B cell (primary cell): Measurements from ENCODE around the gene DAP. TPM values are rescaled to one million over a fixed set of nuclear protein-coding genes. Genes with fewer than 3 reads are reported as not detected.
A peak's percentile ranks its signal among the peaks of the same experiment; 100 is the strongest.

Experiments used
- ATAC-seq: fragments of 200-7000 bp; cut with Tn5 transposase; one replicate; pipeline ENCODE4 v1.10.0; 2021; ENCODE audit warnings: low read depth, mild to moderate bottlenecking, moderate number of reproducible peaks, moderate library complexity
- CTCF ChIA-PET: fragments of 350-600 bp; sonication (Branson Sonifier 250); formaldehyde crosslinking; loops from one replicate; lab custom pipeline; 2021; ENCODE audit warnings: antibody characterized with exemption, inconsistent platforms; lab: Charles Lee
- POLR2A ChIA-PET: fragments of 350-600 bp; sonication (Branson Sonifier 250); formaldehyde crosslinking; loops from one replicate; lab custom pipeline; 2021; ENCODE audit warnings: antibody characterized with exemption; lab: Charles Lee
- DNase-seq: peaks from one replicate; pipeline ENCODE4 v3.0.0; 2013
- H2AFZ ChIP-seq: 2 replicates; pipeline ENCODE4 v1.6.1; 2012; ENCODE audit warnings: mild to moderate bottlenecking, low read depth, low read length; ENCODE audit not compliant: insufficient read depth, poor library complexity, severe bottlenecking
- H3K27ac ChIP-seq, 2 donors: 1 replicate in 1 of 2; 2 replicates in 1 of 2; pipeline ENCODE4 v1.5.1; 2012 to 2013; ENCODE audit warnings: low read length in 2 of 2, mild to moderate bottlenecking in 2 of 2, moderate library complexity in 1 of 2
- H3K27me3 ChIP-seq, 4 experiments: fragments of 200-600 bp in 1 of 4; sonication (generic) in 1 of 4; replicated peaks in 1 of 4; 1 replicate in 2 of 4; 2 replicates in 2 of 4; pipeline versions ENCODE4 v1.6.1 to v1.7.0; 2013 to 2016; ENCODE audit warnings: low read length in 3 of 4, mild to moderate bottlenecking in 2 of 4, mixed read lengths in 1 of 4, moderate library complexity in 1 of 4; ENCODE audit not compliant: insufficient read depth in 4 of 4, control insufficient read depth in 3 of 4; ENCODE audit errors: control extremely low read depth in 1 of 4
- H3K36me3 ChIP-seq, 2 experiments: replicated peaks in 1 of 2; 1 replicate in 1 of 2; 2 replicates in 1 of 2; pipeline versions ENCODE4 v1.6.1 to v1.7.1; 2013; ENCODE audit warnings: low read length in 1 of 2; ENCODE audit not compliant: insufficient read depth in 2 of 2, control insufficient read depth in 1 of 2; ENCODE audit errors: control extremely low read depth in 1 of 2, extremely low read depth in 1 of 2
- H3K4me1 ChIP-seq, 2 donors: fragments of 200-600 bp in 1 of 2; sonication (generic) in 1 of 2; 1 replicate in 1 of 2; 2 replicates in 1 of 2; pipeline versions ENCODE4 v1.5.1 to v1.6.1; 2013 to 2017; ENCODE audit warnings: low read length in 2 of 2; ENCODE audit not compliant: control insufficient read depth in 2 of 2, insufficient read depth in 2 of 2
- H3K4me2 ChIP-seq: replicated peaks from 2 replicates; pipeline ENCODE3; 2012; ENCODE audit warnings: mild to moderate bottlenecking, low read depth, low read length; ENCODE audit not compliant: poor library complexity, severe bottlenecking
- H3K4me3 ChIP-seq, 5 experiments: fragments of 200-600 bp in 1 of 5; sonication (generic) in 1 of 5; 1 replicate in 3 of 5; 2 replicates in 2 of 5; pipeline versions ENCODE4 v1.5.1 to v1.7.0; 2011 to 2016; ENCODE audit warnings: low read length in 4 of 5, mild to moderate bottlenecking in 4 of 5, low read depth in 2 of 5, control low read depth in 1 of 5, moderate library complexity in 1 of 5; ENCODE audit not compliant: insufficient read depth in 1 of 5; ENCODE audit errors: control extremely low read depth in 1 of 5, extremely low read depth in 1 of 5
- H3K79me2 ChIP-seq: fragments of 200-600 bp; sonication (generic); one replicate; pipeline ENCODE4 v1.6.0; 2016; ENCODE audit warnings: low read length; ENCODE audit not compliant: control insufficient read depth, insufficient read depth
- H3K9ac ChIP-seq: fragments of 200-600 bp; sonication (generic); 2 replicates; pipeline ENCODE4 v1.6.1; 2017; ENCODE audit warnings: mild to moderate bottlenecking, low read length, moderate library complexity
- H3K9me3 ChIP-seq, 3 donors: one replicate each; pipeline versions ENCODE4 v1.6.1 to v1.7.1; 2013; ENCODE audit warnings: low read length in 2 of 3; ENCODE audit not compliant: control insufficient read depth in 2 of 3, insufficient read depth in 1 of 3; ENCODE audit errors: control extremely low read depth in 1 of 3
- H4K20me1 ChIP-seq: 2 replicates; pipeline ENCODE4 v1.6.0; 2012; ENCODE audit warnings: mild to moderate bottlenecking, low read length; ENCODE audit not compliant: insufficient read depth, control insufficient read depth, poor library complexity, severe bottlenecking
- H3K27ac Mint-ChIP-seq: one replicate; pipeline ENCODE4 v1.8.0; 2021; ENCODE audit warnings: mixed read lengths
- H3K27me3 Mint-ChIP-seq: one replicate; pipeline ENCODE4 v1.8.0; 2021; ENCODE audit warnings: mixed read lengths
- H3K4me1 Mint-ChIP-seq: one replicate; pipeline ENCODE4 v1.8.0; 2021; ENCODE audit warnings: mixed read lengths
- H3K4me3 Mint-ChIP-seq: one replicate; pipeline ENCODE4 v1.8.0; 2021; ENCODE audit warnings: mixed read lengths
- H3K9me3 Mint-ChIP-seq: one replicate; pipeline ENCODE4 v1.8.0; 2022; ENCODE audit warnings: mixed read lengths; ENCODE audit not compliant: insufficient read depth
- EZH2 ChIP-seq: IDR thresholded peaks from 2 replicates; pipeline ENCODE4 v1.6.1; 2012; ENCODE audit warnings: borderline replicate concordance, low read depth, mild to moderate bottlenecking, moderate library complexity, low read length; ENCODE audit not compliant: insufficient read depth, poor library complexity, severe bottlenecking
- WGBS: methylation state at CpG from one replicate; pipeline ENCODE4 v1.1.5; 2013; ENCODE audit warnings: missing lambda C conversion rate; ENCODE audit not compliant: insufficient coverage; 5-methylcytosine and 5-hydroxymethylcytosine counted together
- intact Hi-C: fragments of 100-400 bp; cut with micrococcal nuclease; formaldehyde crosslinking; loops from one replicate; pipeline ENCODE4 v1.10.0; 2022
- polyA plus RNA-seq: library from polyadenylated mRNA; depleted of rRNA; stranded (reverse); fragments of >200 nt; gene quantifications from 2 replicates; pipeline ENCODE4 v1.2.3, GENCODE V29; 2012
- total RNA-seq, 2 donors: library from RNA; stranded (reverse); fragments of 120-200 nt in 1 of 2; gene quantifications; 1 replicate in 1 of 2; 2 replicates in 1 of 2; pipeline versions ENCODE4 v1.2.3 to v1.2.4, GENCODE V29; 2013 to 2022
- TF ChIP-seq, protein P1 (sequence below): fragments of 200-600 bp; IDR thresholded peaks from one replicate; pipeline ENCODE4 v1.8.0; 2022; ENCODE audit warnings: antibody characterized with exemption, mild to moderate bottlenecking

Gene DAP
- total and polyA plus RNA-seq, 2 donors (not counting 1 experiment from before 2014, with no cell fraction given), result 42.6 to 49.8 TPM

DNA sequence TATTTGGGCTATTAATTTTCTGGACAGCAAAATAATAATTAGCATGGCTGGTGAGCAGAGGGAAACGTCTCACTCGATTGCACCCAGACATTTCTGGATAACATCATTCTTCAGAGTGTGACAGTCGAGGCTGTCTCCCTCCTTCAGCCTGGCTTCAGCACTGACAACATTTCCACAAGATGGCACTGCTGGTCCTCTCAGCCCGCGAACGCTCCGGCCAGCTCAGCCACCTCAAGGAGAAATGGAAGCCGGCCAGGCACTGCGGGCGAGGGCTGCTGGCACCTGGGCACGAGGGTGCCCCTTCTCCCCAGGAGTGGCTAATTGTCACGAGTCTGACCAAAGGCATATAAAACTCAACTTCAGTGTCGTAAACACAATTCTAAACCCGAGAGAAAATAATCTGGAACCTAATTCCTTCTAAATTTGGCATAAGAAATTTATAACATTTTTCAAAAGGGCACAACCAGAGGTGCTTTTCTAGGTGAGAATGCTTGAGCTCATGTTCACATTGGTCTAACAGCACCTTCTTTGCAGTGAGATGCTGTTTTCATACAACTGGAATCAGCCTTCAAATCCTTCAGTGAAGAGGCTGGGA, 65.9 kb downstream of the DAP start:
- Mint-ChIP-seq H3K4me1 (peaks cover 23% of the 10 kb centered on the region), H3K9me3 (no peaks in the 10 kb centered on the region)
- CTCF ChIA-PET, result interaction anchor here (0.8 to 3.7 kb wide), 9 partner anchors 11 to 1329 kb away, joined by 3 to 24 read pairs (median 4); no protein-coding TSS in a partner anchor

More for the DNA sequence above, 65.9 kb downstream of the DAP start:
- peak; percentile 26 for ATAC-seq
- H4K20me1 ChIP-seq, result no peaks in the 10 kb centered on the region
- intact Hi-C loops, result loop anchor here (2.0 to 10.0 kb wide), 4 partner anchors 160 to 1327 kb away; no protein-coding TSS in a partner anchor
- DNase-seq, result peak; percentile 59
- no peak overlapping the region for H3K27ac ChIP-seq
- POLR2A ChIA-PET, result no interaction called here
- peaks cover 7 to 21% of the 10 kb centered on the region in 2 donors for H3K4me1 ChIP-seq
- peaks cover 6 to 10% of the 10 kb centered on the region in 2 experiments for H3K36me3 ChIP-seq
- H3K4me2 ChIP-seq, result no peak overlapping the region
- no peak overlapping the region for H3K4me3 ChIP-seq
- H3K27ac Mint-ChIP-seq, result peak overlapping the region; percentile 21
- H2AFZ ChIP-seq, result peak overlapping the region; percentile 6
- no peaks in the 10 kb centered on the region for H3K27me3 Mint-ChIP-seq
- no peak overlapping the region for H3K9ac ChIP-seq
- H3K79me2 ChIP-seq, result peaks cover 5% of the 10 kb centered on the region
- no peak overlapping the region for H3K4me3 Mint-ChIP-seq
- no peaks in the 10 kb centered on the region for H3K27me3 ChIP-seq
- WGBS, result 18% methylated on average over 11 of the region's 14 CpGs
- no peaks in the 10 kb centered on the region for H3K9me3 ChIP-seq
- TF ChIP-seq, protein P1, sequence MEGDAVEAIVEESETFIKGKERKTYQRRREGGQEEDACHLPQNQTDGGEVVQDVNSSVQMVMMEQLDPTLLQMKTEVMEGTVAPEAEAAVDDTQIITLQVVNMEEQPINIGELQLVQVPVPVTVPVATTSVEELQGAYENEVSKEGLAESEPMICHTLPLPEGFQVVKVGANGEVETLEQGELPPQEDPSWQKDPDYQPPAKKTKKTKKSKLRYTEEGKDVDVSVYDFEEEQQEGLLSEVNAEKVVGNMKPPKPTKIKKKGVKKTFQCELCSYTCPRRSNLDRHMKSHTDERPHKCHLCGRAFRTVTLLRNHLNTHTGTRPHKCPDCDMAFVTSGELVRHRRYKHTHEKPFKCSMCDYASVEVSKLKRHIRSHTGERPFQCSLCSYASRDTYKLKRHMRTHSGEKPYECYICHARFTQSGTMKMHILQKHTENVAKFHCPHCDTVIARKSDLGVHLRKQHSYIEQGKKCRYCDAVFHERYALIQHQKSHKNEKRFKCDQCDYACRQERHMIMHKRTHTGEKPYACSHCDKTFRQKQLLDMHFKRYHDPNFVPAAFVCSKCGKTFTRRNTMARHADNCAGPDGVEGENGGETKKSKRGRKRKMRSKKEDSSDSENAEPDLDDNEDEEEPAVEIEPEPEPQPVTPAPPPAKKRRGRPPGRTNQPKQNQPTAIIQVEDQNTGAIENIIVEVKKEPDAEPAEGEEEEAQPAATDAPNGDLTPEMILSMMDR, result peak; percentile 71
- no peak for TF ChIP-seq EZH2
